ENCODE results near the gene P2RY4.

GRCh38 chrX:70301716-70302115 is 41.7 kb upstream of the P2RY4 start:
- no peak for TF ChIP-seq CTCF (IDR thresholded peaks at IDR 0.05; ENCODE audit: low read depth, low read length)
- TF ChIP-seq EZH2phosphoT487 (IDR thresholded peaks at IDR 0.05; ENCODE audit: low read depth): no peak

Measured in OCI-LY3 (cell line).